ENCODE measurements around the gene TFF1. TPM values are rescaled to one million over a fixed set of nuclear protein-coding genes. Genes with fewer than 3 reads are reported as not detected.
A peak's percentile ranks its signal among the peaks of the same experiment; 100 is the strongest.

TFF1 gene
- total RNA-seq, 1 experiment from 2014 or later, result 2.2 TPM

DNA sequence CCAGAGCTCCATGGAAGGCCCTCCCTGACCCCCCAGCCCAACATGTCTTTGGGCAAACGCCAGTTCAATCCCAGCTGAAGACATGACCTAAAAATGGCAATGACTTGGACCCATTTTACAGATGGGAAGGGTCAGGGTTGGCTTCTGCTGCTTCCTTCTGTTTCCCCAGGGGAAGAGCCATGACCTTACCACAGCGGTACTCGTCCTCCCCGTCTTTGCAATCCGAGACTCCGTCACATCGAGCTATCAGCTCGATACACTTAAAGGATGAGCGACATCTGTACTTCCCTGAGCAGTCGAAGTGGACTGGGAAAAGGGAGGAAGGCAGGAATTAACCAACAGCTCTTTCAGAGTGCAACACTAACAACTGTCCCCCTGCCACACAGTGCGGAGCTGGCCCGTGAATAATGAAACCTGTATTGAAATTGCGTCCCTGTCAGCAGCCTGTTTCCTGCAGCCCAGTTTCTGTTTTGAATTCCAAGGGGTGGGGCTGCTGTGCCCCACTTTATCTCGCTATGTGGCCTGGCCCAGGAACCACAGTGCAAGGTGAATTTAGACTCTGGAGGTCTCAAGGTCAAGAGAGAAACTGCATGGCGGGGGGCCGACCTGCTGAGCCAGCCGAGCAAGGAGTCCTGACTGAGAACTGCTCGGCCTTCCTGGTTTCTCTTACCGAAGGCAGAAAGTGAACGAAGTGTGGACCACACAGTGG is 22.6 kb upstream of the TFF1 start:
- intact Hi-C loops (cut with micrococcal nuclease; ENCODE audit: unreplicated experiment), result loop anchor here (10.0 kb wide), 1 partner anchor 126 kb away; the partner anchor contains the start of gene SLC37A1
- CTCF ChIA-PET, result no interaction called here
- no TSS peak for BruUV-seq (replicated peaks)

GRCh38 chr21:42387843-42388340 is 21.6 kb upstream of the TFF1 start:
- Histone ChIP-seq H3K36me3 (ENCODE audit: low read depth) (no peaks in the 10 kb centered on the region), H3K9me2 (ENCODE audit: insufficient read depth) (no peaks in the 10 kb centered on the region), H3F3A (ENCODE audit: insufficient read depth, low read depth) (no peaks in the 10 kb centered on the region), H3K27me3 (ENCODE audit: insufficient read depth, low read depth) (no peaks in the 10 kb centered on the region), H3K4me3 (no peak overlapping the region), H3K79me2 (ENCODE audit: low read depth) (no peaks in the 10 kb centered on the region), H4K20me1 (ENCODE audit: insufficient read depth) (no peaks in the 10 kb centered on the region), H3K27ac (no peak overlapping the region), H3K4me2 (no peak overlapping the region), H3K9me3 (ENCODE audit: insufficient read depth, low read depth) (no peaks in the 10 kb centered on the region), H2AFZ (no peak overlapping the region), H3K4me1 (replicated peaks; ENCODE audit: insufficient read depth) (peaks cover 18% of the 10 kb centered on the region)
- intact Hi-C loops (cut with micrococcal nuclease; ENCODE audit: unreplicated experiment), result loop anchor here (10.0 kb wide), 1 partner anchor 127 kb away; the partner anchor contains the start of gene SLC37A1
- POLR2A ChIA-PET (ENCODE audit: unreplicated experiment), result no interaction called here
- no peak for TF ChIP-seq CTCF (conservative IDR thresholded peaks at IDR 0.05)
- TF ChIP-seq EZH2 (IDR thresholded peaks at IDR 0.05; ENCODE audit: low read depth), result no peak
- CTCF ChIA-PET, result no interaction called here
- no TSS peak for BruUV-seq (replicated peaks)
- DNase-seq, result no peak

More for the DNA sequence above, 22.6 kb upstream of the TFF1 start:
- H2AFZ ChIP-seq, result peak overlapping the region; percentile 60; the same call in 1 of the 2 replicates
- H3K4me2 ChIP-seq, result peak overlapping the region; percentile 59
- no peaks in the 10 kb centered on the region for H3F3A ChIP-seq (ENCODE audit: insufficient read depth, low read depth)
- H3K27ac ChIP-seq, result peak overlapping the region; percentile 70
- no peaks in the 10 kb centered on the region for H3K9me3 ChIP-seq (ENCODE audit: insufficient read depth, low read depth)
- H3K9me2 ChIP-seq (ENCODE audit: insufficient read depth), result no peaks in the 10 kb centered on the region
- H3K79me2 ChIP-seq (ENCODE audit: low read depth), result no peaks in the 10 kb centered on the region
- H4K20me1 ChIP-seq (ENCODE audit: insufficient read depth), result no peaks in the 10 kb centered on the region
- DNase-seq, result peak in 1 of 2 experiments; percentile 71
- H3K36me3 ChIP-seq (ENCODE audit: low read depth), result no peaks in the 10 kb centered on the region
- H3K4me3 ChIP-seq, result no peak overlapping the region; the same call in 1 of the 2 replicates
- peaks cover 18% of the 10 kb centered on the region for H3K4me1 ChIP-seq (replicated peaks; ENCODE audit: insufficient read depth)
- POLR2A ChIA-PET (ENCODE audit: unreplicated experiment), result no interaction called here
- H3K27me3 ChIP-seq (ENCODE audit: insufficient read depth, low read depth), result no peaks in the 10 kb centered on the region
- TF ChIP-seq EZH2 (IDR thresholded peaks at IDR 0.05; ENCODE audit: low read depth) (no peak), CTCF (conservative IDR thresholded peaks at IDR 0.05) (no peak)

DNA sequence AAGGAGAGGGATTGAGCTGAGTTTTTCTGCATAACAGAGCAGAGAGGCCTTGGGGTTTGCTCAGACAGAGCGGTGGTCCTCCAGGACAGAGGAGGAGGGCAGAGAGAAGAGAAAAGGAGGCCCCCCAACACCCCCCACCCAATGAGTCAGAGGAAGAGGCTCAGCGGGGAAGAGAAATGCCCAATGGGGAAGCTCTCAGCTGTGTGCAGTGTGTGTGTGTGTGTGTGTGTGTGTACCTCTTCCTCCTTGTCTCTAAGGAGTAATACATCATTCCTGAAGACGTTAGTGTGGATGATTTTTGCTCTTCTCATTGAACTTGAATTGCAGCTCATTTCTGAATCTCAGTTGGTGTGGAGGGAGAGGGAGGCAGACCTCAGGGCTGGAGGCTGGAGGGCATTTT is 20.8 kb upstream of the TFF1 start:
- Histone ChIP-seq H2AFZ (no peak overlapping the region), H3K36me3 (ENCODE audit: low read depth) (no peaks in the 10 kb centered on the region), H4K20me1 (ENCODE audit: insufficient read depth) (no peaks in the 10 kb centered on the region), H3F3A (ENCODE audit: insufficient read depth, low read depth) (no peaks in the 10 kb centered on the region), H3K79me2 (ENCODE audit: low read depth) (no peaks in the 10 kb centered on the region), H3K9me2 (ENCODE audit: insufficient read depth) (no peaks in the 10 kb centered on the region), H3K4me2 (no peak overlapping the region), H3K9me3 (ENCODE audit: insufficient read depth, low read depth) (no peaks in the 10 kb centered on the region), H3K4me1 (replicated peaks; ENCODE audit: insufficient read depth) (peaks cover 18% of the 10 kb centered on the region), H3K27me3 (ENCODE audit: insufficient read depth, low read depth) (no peaks in the 10 kb centered on the region), H3K27ac (no peak overlapping the region), H3K4me3 (no peak overlapping the region)
- no peak for TF ChIP-seq EZH2 (IDR thresholded peaks at IDR 0.05; ENCODE audit: low read depth)
- no peak for TF ChIP-seq CTCF (conservative IDR thresholded peaks at IDR 0.05)
- CTCF ChIA-PET, result no interaction called here
- POLR2A ChIA-PET (ENCODE audit: unreplicated experiment), result no interaction called here
- BruUV-seq (replicated peaks), result no TSS peak
- no peak for DNase-seq
- intact Hi-C loops (cut with micrococcal nuclease; ENCODE audit: unreplicated experiment), result loop anchor here (10.0 kb wide), 1 partner anchor 128 kb away; the partner anchor contains the start of gene SLC37A1
